ENCODE data around the gene RAPGEFL1.
"Not testable (repeated sequence)": the region's sequence is repeated elsewhere in the genome, so short reads cannot be mapped to it uniquely, and the experiment has no call there.

The RAPGEFL1 gene

GRCh38 chr17:40177275-40177874 is at the start of gene RAPGEFL1:
RAPGEFL1 (plus strand) TSS chr17:40177470; CDS start chr17:40177862, 392 bp downstream.
- DNase-seq = no peak

- no peak for DNase-seq
These were observed 47.8 kb upstream of the RAPGEFL1 start for GRCh38 chr17:40129498-40129897.

GRCh38 chr17:40130352-40131042 is 46.8 kb upstream of the RAPGEFL1 start:
- no peak for DNase-seq

GRCh38 chr17:40134184-40134583 is 43.1 kb upstream of the RAPGEFL1 start:
- DNase-seq = no peak

- DNase-seq = no peak
These were observed 41.5 kb upstream of the RAPGEFL1 start for GRCh38 chr17:40135817-40136216.

GRCh38 chr17:40139566-40140058 is 37.7 kb upstream of the RAPGEFL1 start:
- no peak for DNase-seq

- DNase-seq = not testable (repeated sequence)
These were observed 34.1 kb upstream of the RAPGEFL1 start for GRCh38 chr17:40143166-40143565.

GRCh38 chr17:40145476-40145875 is 31.8 kb upstream of the RAPGEFL1 start:
- DNase-seq = no peak

GRCh38 chr17:40148527-40148926 is 28.7 kb upstream of the RAPGEFL1 start:
- no peak for DNase-seq

- DNase-seq = no peak
These were observed 27.0 kb upstream of the RAPGEFL1 start for GRCh38 chr17:40150276-40150675.

- no peak for DNase-seq
These were observed 25.8 kb upstream of the RAPGEFL1 start for GRCh38 chr17:40151414-40151963.

- DNase-seq = no peak
These were observed 23.6 kb upstream of the RAPGEFL1 start for GRCh38 chr17:40153603-40154236.

GRCh38 chr17:40157973-40158372 is 19.3 kb upstream of the RAPGEFL1 start:
- DNase-seq = no peak

GRCh38 chr17:40158438-40159013 is 18.7 kb upstream of the RAPGEFL1 start:
- no peak for DNase-seq

- no peak for DNase-seq
These were observed 17.8 kb upstream of the RAPGEFL1 start for GRCh38 chr17:40159456-40159855.

GRCh38 chr17:40167685-40168261 is 9.5 kb upstream of the RAPGEFL1 start:
- no peak for DNase-seq

- DNase-seq = no peak
These were observed 8.9 kb upstream of the RAPGEFL1 start for GRCh38 chr17:40168262-40168832.

- no peak for DNase-seq
These were observed 6.9 kb upstream of the RAPGEFL1 start for GRCh38 chr17:40170325-40170724.

GRCh38 chr17:40171750-40172149 is 5.5 kb upstream of the RAPGEFL1 start:
- no peak for DNase-seq

- DNase-seq = no peak
These were observed 4.0 kb upstream of the RAPGEFL1 start for GRCh38 chr17:40173091-40173777.

GRCh38 chr17:40173778-40174135 is 3.5 kb upstream of the RAPGEFL1 start:
- no peak for DNase-seq

GRCh38 chr17:40174514-40174913 is 2.8 kb upstream of the RAPGEFL1 start:
- no peak for DNase-seq
